ENCODE measurements around the gene CAMK1D. TPM values are rescaled to one million over a fixed set of nuclear protein-coding genes. Genes with fewer than 3 reads are reported as not detected.
A peak's percentile ranks its signal among the peaks of the same experiment; 100 is the strongest.

The CAMK1D gene
- total and polyA plus RNA-seq, 3 donors from 2014 or later = 10.0 to 14.5 (median 14.0) TPM

- H3K27me3 ChIP-seq = no peaks in the 10 kb centered on the region
- H3K27ac ChIP-seq = no peak overlapping the region
- TF ChIP-seq POLR2A (IDR thresholded peaks at IDR 0.05) = no peak
- TF ChIP-seq, protein P1, sequence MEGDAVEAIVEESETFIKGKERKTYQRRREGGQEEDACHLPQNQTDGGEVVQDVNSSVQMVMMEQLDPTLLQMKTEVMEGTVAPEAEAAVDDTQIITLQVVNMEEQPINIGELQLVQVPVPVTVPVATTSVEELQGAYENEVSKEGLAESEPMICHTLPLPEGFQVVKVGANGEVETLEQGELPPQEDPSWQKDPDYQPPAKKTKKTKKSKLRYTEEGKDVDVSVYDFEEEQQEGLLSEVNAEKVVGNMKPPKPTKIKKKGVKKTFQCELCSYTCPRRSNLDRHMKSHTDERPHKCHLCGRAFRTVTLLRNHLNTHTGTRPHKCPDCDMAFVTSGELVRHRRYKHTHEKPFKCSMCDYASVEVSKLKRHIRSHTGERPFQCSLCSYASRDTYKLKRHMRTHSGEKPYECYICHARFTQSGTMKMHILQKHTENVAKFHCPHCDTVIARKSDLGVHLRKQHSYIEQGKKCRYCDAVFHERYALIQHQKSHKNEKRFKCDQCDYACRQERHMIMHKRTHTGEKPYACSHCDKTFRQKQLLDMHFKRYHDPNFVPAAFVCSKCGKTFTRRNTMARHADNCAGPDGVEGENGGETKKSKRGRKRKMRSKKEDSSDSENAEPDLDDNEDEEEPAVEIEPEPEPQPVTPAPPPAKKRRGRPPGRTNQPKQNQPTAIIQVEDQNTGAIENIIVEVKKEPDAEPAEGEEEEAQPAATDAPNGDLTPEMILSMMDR (IDR thresholded peaks at IDR 0.05) = no peak
- no peaks in the 10 kb centered on the region for H3K36me3 ChIP-seq (ENCODE audit: low read depth, missing control alignments)
- no peaks in the 10 kb centered on the region for H3K4me1 ChIP-seq
- no peak for DNase-seq
- WGBS, 2 donors = 92 to 100% methylated on average over 2 of the region's 2 CpGs
- no peaks in the 10 kb centered on the region for H3K9me3 ChIP-seq
- intact Hi-C loops (cut with DNase I; ENCODE audit: low total_unique reads) = loop anchor here (10.0 kb wide), 1 partner anchor 355 kb away; no protein-coding TSS in a partner anchor
- no peak overlapping the region for H3K4me3 ChIP-seq
These were observed 370.0 kb downstream of the CAMK1D start for GRCh38 chr10:12719365-12719764.

DNA sequence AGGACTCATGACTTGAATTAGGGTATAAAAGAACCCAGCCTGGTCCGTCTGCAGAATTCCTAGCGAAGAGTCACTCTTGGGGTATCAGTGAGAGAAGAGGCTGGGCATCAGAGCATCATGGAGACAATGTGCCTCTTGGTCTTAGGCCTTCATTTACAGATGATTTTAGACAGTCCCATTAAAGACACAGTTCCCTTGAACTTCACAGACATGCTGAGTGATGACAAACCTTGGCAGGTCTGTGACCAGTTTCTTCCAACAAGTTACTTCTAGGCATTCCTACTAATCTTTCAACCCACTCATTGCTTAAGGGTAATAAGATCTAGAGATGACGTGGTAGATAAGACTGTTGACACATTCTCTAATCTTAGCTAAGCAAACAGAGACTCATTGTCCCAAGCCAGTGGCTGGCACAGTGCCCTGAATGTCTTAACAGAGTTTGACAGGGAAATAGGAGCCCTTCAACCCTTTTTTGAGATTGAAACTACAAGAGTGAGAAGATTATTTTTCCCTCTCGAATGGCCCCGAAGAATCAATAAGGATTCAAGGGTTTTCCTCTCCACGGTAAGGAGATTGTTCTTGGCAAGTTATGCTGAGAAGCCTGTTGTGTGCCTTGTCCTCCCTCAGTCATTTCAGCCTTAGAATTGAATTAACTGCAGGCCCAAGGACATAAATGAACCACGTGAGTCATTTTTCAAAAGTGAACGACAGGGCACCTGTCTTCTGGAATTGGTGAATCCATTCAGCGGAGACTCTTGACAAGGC, 371.1 kb downstream of the CAMK1D start:
- DNase-seq = peak; percentile 78
- Histone ChIP-seq H3K27ac (no peak overlapping the region), H3K9me3 (no peaks in the 10 kb centered on the region), H3K4me1 (no peaks in the 10 kb centered on the region), H3K4me3 (no peak overlapping the region), H3K36me3 (ENCODE audit: low read depth, missing control alignments) (no peaks in the 10 kb centered on the region), H3K27me3 (no peaks in the 10 kb centered on the region)
- 66 to 83% methylated on average over 9 of the region's 9 CpGs for WGBS, 2 donors
- intact Hi-C loops (cut with DNase I; ENCODE audit: low total_unique reads) = no loop called here
- no peak for TF ChIP-seq POLR2A (IDR thresholded peaks at IDR 0.05)
- TF ChIP-seq, protein P1 (IDR thresholded peaks at IDR 0.05) = no peak

GRCh38 chr10:12721334-12721733, 372.0 kb downstream of the CAMK1D start:
- Histone ChIP-seq H3K27me3 (no peaks in the 10 kb centered on the region), H3K4me3 (no peak overlapping the region), H3K9me3 (no peaks in the 10 kb centered on the region), H3K36me3 (ENCODE audit: low read depth, missing control alignments) (no peaks in the 10 kb centered on the region), H3K27ac (no peak overlapping the region), H3K4me1 (no peaks in the 10 kb centered on the region)
- intact Hi-C loops (cut with DNase I; ENCODE audit: low total_unique reads) = no loop called here
- TF ChIP-seq, protein P1 (IDR thresholded peaks at IDR 0.05) = no peak
- no peak for TF ChIP-seq POLR2A (IDR thresholded peaks at IDR 0.05)
- WGBS, 2 donors = 93 to 94% methylated on average over 3 of the region's 3 CpGs
- no peak for DNase-seq

DNA sequence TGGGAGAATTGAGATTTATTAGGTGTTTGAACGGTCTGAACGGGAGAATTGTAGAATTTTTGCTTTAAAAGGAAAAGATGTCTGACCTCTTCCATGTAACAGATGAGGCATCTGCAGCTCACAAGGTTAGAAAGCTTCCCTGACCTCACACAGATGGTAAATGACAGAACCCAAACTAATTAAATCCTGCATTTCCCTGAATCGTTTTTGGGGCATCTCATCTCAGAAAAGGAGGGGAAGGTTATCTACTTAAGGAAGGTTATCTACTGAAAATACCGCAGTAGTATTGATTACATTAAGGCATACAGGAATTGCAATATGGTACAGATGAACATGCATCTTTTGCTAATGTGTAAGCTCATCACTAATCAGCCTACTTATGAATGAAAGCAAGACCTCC, 373.9 kb downstream of the CAMK1D start:
- Histone ChIP-seq H3K9me3 (no peaks in the 10 kb centered on the region), H3K4me1 (no peaks in the 10 kb centered on the region), H3K4me3 (no peak overlapping the region), H3K27me3 (no peaks in the 10 kb centered on the region), H3K36me3 (ENCODE audit: low read depth, missing control alignments) (no peaks in the 10 kb centered on the region), H3K27ac (no peak overlapping the region)
- DNase-seq = no peak
- WGBS, 2 donors = 72 to 76% methylated on average over 4 of the region's 4 CpGs
- TF ChIP-seq, protein P1 (IDR thresholded peaks at IDR 0.05) = no peak
- no peak for TF ChIP-seq POLR2A (IDR thresholded peaks at IDR 0.05)
- intact Hi-C loops (cut with DNase I; ENCODE audit: low total_unique reads) = no loop called here

All from testis (tissue), 3 donors.